ENCODE data around the gene AIFM1.

AIFM1 gene

GRCh38 chrX:130083656-130084382 is 81.8 kb downstream of the AIFM1 start:
- H3K4me1 ChIP-seq (ENCODE audit: control insufficient read depth, insufficient read depth, low read length), result peaks cover 28% of the 10 kb centered on the region
- H3K9ac ChIP-seq (ENCODE audit: low read depth, low read length), result no peak overlapping the region

GRCh38 chrX:130083107-130083490 is 82.5 kb downstream of the AIFM1 start:
- Histone ChIP-seq H3K9ac (ENCODE audit: low read depth, low read length) (no peak overlapping the region), H3K4me3 (ENCODE audit: low read depth, low read length) (peak overlapping the region; percentile 13), H3K27me3 (ENCODE audit: control insufficient read depth, insufficient read depth, low read length) (peaks cover 6% of the 10 kb centered on the region)

More at GRCh38 chrX:130083656-130084382, 81.8 kb downstream of the AIFM1 start:
- no peaks in the 10 kb centered on the region for H3K9me3 ChIP-seq (ENCODE audit: control insufficient read depth, insufficient read depth, low read length)
- H3K36me3 ChIP-seq (ENCODE audit: control insufficient read depth, insufficient read depth, low read length), result peaks cover 3% of the 10 kb centered on the region
- peak overlapping the region; percentile 13 for H3K4me3 ChIP-seq (ENCODE audit: low read depth, low read length)
- H3K27me3 ChIP-seq (ENCODE audit: control insufficient read depth, insufficient read depth, low read length), result peaks cover 6% of the 10 kb centered on the region

GRCh38 chrX:130082244-130083106 is 83.2 kb downstream of the AIFM1 start:
- Histone ChIP-seq H3K27me3 (ENCODE audit: control insufficient read depth, insufficient read depth, low read length) (peaks cover 6% of the 10 kb centered on the region), H3K9ac (ENCODE audit: low read depth, low read length) (no peak overlapping the region), H3K4me3 (ENCODE audit: low read depth, low read length) (peak overlapping the region; percentile 8), H3K36me3 (ENCODE audit: control insufficient read depth, insufficient read depth, low read length) (peaks cover 3% of the 10 kb centered on the region), H3K9me3 (ENCODE audit: control insufficient read depth, insufficient read depth, low read length) (no peaks in the 10 kb centered on the region), H3K4me1 (ENCODE audit: control insufficient read depth, insufficient read depth, low read length) (peaks cover 28% of the 10 kb centered on the region)

More at GRCh38 chrX:130083107-130083490, 82.5 kb downstream of the AIFM1 start:
- Histone ChIP-seq H3K4me1 (ENCODE audit: control insufficient read depth, insufficient read depth, low read length) (peaks cover 28% of the 10 kb centered on the region), H3K36me3 (ENCODE audit: control insufficient read depth, insufficient read depth, low read length) (peaks cover 3% of the 10 kb centered on the region), H3K9me3 (ENCODE audit: control insufficient read depth, insufficient read depth, low read length) (no peaks in the 10 kb centered on the region)

GRCh38 chrX:130081421-130082045 is 84.1 kb downstream of the AIFM1 start:
- H3K9me3 ChIP-seq (ENCODE audit: control insufficient read depth, insufficient read depth, low read length), result no peaks in the 10 kb centered on the region
- peaks cover 3% of the 10 kb centered on the region for H3K36me3 ChIP-seq (ENCODE audit: control insufficient read depth, insufficient read depth, low read length)
- H3K4me3 ChIP-seq (ENCODE audit: low read depth, low read length), result no peak overlapping the region
- H3K27me3 ChIP-seq (ENCODE audit: control insufficient read depth, insufficient read depth, low read length), result peaks cover 6% of the 10 kb centered on the region
- no peak overlapping the region for H3K9ac ChIP-seq (ENCODE audit: low read depth, low read length)
- peaks cover 28% of the 10 kb centered on the region for H3K4me1 ChIP-seq (ENCODE audit: control insufficient read depth, insufficient read depth, low read length)

- H3K4me1 ChIP-seq (ENCODE audit: control insufficient read depth, insufficient read depth, low read length), result peaks cover 25% of the 10 kb centered on the region
Observed at GRCh38 chrX:130080791-130081367, 84.8 kb downstream of the AIFM1 start.

GRCh38 chrX:130079824-130080406 is 85.7 kb downstream of the AIFM1 start:
- peaks cover 23% of the 10 kb centered on the region for H3K4me1 ChIP-seq (ENCODE audit: control insufficient read depth, insufficient read depth, low read length)

More at GRCh38 chrX:130080791-130081367, 84.8 kb downstream of the AIFM1 start:
- no peak overlapping the region for H3K4me3 ChIP-seq (ENCODE audit: low read depth, low read length)
- no peaks in the 10 kb centered on the region for H3K9me3 ChIP-seq (ENCODE audit: control insufficient read depth, insufficient read depth, low read length)
- H3K36me3 ChIP-seq (ENCODE audit: control insufficient read depth, insufficient read depth, low read length), result peaks cover 3% of the 10 kb centered on the region
- H3K27me3 ChIP-seq (ENCODE audit: control insufficient read depth, insufficient read depth, low read length), result peaks cover 6% of the 10 kb centered on the region
- no peak overlapping the region for H3K9ac ChIP-seq (ENCODE audit: low read depth, low read length)

More at GRCh38 chrX:130079824-130080406, 85.7 kb downstream of the AIFM1 start:
- no peak overlapping the region for H3K9ac ChIP-seq (ENCODE audit: low read depth, low read length)
- peaks cover 3% of the 10 kb centered on the region for H3K36me3 ChIP-seq (ENCODE audit: control insufficient read depth, insufficient read depth, low read length)
- H3K9me3 ChIP-seq (ENCODE audit: control insufficient read depth, insufficient read depth, low read length), result no peaks in the 10 kb centered on the region
- peaks cover 6% of the 10 kb centered on the region for H3K27me3 ChIP-seq (ENCODE audit: control insufficient read depth, insufficient read depth, low read length)
- H3K4me3 ChIP-seq (ENCODE audit: low read depth, low read length), result no peak overlapping the region

Measured in iPS-15b (cell line).